Measurements from ENCODE around the gene TECRL. TPM values are rescaled to one million over a fixed set of nuclear protein-coding genes. Genes with fewer than 3 reads are reported as not detected.

TECRL gene
- total and polyA plus RNA-seq, 10 of the 15 experiments (the other 5 are each of a cell fraction or from before 2014, with no cell fraction given) = 0.10 TPM; not detected in 9

DNA sequence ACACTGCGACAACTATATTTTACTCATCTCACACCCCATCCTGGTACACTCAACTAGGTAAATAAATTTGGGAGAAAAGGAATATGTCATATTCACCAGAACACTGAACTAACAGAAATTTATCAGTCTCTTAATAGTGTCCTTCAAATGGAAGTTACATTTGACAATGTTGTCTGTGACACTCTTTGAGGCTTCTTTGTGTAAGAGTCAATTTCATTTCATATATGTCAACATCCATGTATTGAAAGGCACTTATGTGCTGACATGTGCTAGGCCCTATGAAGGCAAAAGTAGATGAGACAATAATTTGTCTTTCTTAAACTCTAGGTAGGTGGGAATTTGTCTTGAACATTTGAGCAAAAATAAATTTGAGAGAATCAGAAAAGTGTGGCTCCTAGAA lies 82.0 kb downstream of the TECRL start:
- no TSS peak for BruUV-seq (replicated peaks)
- no peak for ATAC-seq
- DNase-seq (ENCODE audit: low read depth, low spot score) = no peak
- no peak overlapping the region for H3K4me2 ChIP-seq (ENCODE audit: control insufficient read depth, insufficient read depth)
- no peaks in the 10 kb centered on the region for H3K36me3 ChIP-seq (ENCODE audit: control insufficient read depth in 2 of 2, insufficient read depth in 2 of 2, low read length in 1 of 2)
- intact Hi-C loops (cut with micrococcal nuclease; ENCODE audit: unreplicated experiment) (loop anchor here (5.0 kb wide), 1 partner anchor 85 kb away; no protein-coding TSS in a partner anchor), in situ Hi-C loops (cut with MboI) (no loop called here)
- ChIA-PET CTCF (no interaction called here), POLR2A (no interaction called here), RAD21 (ENCODE audit: unreplicated experiment) (no interaction called here), SMC1A (ENCODE audit: uncharacterized antibody, unreplicated experiment) (no interaction called here)
- TF ChIP-seq RUNX3 (IDR thresholded peaks at IDR 0.05; ENCODE audit: low read length) = no peak
- no peak for TF ChIP-seq SREBF2 (IDR thresholded peaks at IDR 0.05; ENCODE audit: low read length)
- TF ChIP-seq, protein P1, sequence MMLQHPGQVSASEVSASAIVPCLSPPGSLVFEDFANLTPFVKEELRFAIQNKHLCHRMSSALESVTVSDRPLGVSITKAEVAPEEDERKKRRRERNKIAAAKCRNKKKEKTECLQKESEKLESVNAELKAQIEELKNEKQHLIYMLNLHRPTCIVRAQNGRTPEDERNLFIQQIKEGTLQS (IDR thresholded peaks at IDR 0.05; ENCODE audit: borderline replicate concordance, extremely low read depth, low read depth, low read length) = no peak
- no peak for TF ChIP-seq TCF3 (IDR thresholded peaks at IDR 0.05; ENCODE audit: borderline replicate concordance, insufficient read depth, low read depth, low read length)
- no peak for TF ChIP-seq HCFC1 (IDR thresholded peaks at IDR 0.05; ENCODE audit: low read length)
- TF ChIP-seq TCF12 (IDR thresholded peaks at IDR 0.05; ENCODE audit: low read depth, low read length) = no peak
- TF ChIP-seq KAT2A (conservative IDR thresholded peaks at IDR 0.05; ENCODE audit: control insufficient read depth, low read depth, low read length) = no peak
- no peak for TF ChIP-seq HDAC2 (IDR thresholded peaks at IDR 0.05)
- no peak for TF ChIP-seq POLR2AphosphoS5 (IDR thresholded peaks at IDR 0.05; ENCODE audit: low read length)
- TF ChIP-seq JUNB (IDR thresholded peaks at IDR 0.05) = no peak
- no peak for TF ChIP-seq GATAD2B (conservative IDR thresholded peaks at IDR 0.05; ENCODE audit: low read depth)
- TF ChIP-seq, protein P2, sequence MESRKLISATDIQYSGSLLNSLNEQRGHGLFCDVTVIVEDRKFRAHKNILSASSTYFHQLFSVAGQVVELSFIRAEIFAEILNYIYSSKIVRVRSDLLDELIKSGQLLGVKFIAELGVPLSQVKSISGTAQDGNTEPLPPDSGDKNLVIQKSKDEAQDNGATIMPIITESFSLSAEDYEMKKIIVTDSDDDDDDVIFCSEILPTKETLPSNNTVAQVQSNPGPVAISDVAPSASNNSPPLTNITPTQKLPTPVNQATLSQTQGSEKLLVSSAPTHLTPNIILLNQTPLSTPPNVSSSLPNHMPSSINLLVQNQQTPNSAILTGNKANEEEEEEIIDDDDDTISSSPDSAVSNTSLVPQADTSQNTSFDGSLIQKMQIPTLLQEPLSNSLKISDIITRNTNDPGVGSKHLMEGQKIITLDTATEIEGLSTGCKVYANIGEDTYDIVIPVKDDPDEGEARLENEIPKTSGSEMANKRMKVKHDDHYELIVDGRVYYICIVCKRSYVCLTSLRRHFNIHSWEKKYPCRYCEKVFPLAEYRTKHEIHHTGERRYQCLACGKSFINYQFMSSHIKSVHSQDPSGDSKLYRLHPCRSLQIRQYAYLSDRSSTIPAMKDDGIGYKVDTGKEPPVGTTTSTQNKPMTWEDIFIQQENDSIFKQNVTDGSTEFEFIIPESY (IDR thresholded peaks at IDR 0.05) = no peak
- TF ChIP-seq SREBF1 (IDR thresholded peaks at IDR 0.05; ENCODE audit: low read length) = no peak
- TF ChIP-seq ZNF217 (IDR thresholded peaks at IDR 0.05) = no peak
- no peak overlapping the region for H3K27ac ChIP-seq (ENCODE audit: control insufficient read depth, insufficient read depth)
- H3K4me3 ChIP-seq = no peak overlapping the region
- FAIRE-seq = no peak
- no peaks in the 10 kb centered on the region for H4K20me1 ChIP-seq (ENCODE audit: control insufficient read depth, insufficient read depth)
- no peaks in the 10 kb centered on the region for H3K79me2 ChIP-seq (ENCODE audit: control insufficient read depth, insufficient read depth, low read length)
- 33% methylated on average over 1 of the region's 1 CpG for WGBS (ENCODE audit: insufficient coverage, insufficient replicate concordance, low lambda C conversion rate, missing lambda C conversion rate)
- no peak overlapping the region for H2AFZ ChIP-seq (ENCODE audit: control insufficient read depth, low read depth, low read length)
- H3K9ac ChIP-seq (ENCODE audit: control insufficient read depth, insufficient read depth, low read length) = no peak overlapping the region
- no peaks in the 10 kb centered on the region for H3K9me3 ChIP-seq (replicated peaks; ENCODE audit: control insufficient read depth, insufficient read depth, low read length)
- H3K4me1 ChIP-seq (ENCODE audit: control insufficient read depth, insufficient read depth, low read length) = no peaks in the 10 kb centered on the region
- H3K27me3 ChIP-seq (replicated peaks in 1 of 2; ENCODE audit: control insufficient read depth in 2 of 2, insufficient read depth in 2 of 2, low read length in 1 of 2) = no peaks in the 10 kb centered on the region
